ENCODE results near the gene CARNS1. TPM values are rescaled to one million over a fixed set of nuclear protein-coding genes. Genes with fewer than 3 reads are reported as not detected.

Gene CARNS1
- total and polyA plus RNA-seq, 2 of the 8 experiments (the other 6 are each of a cell fraction or from before 2014, with no cell fraction given) = 0.82 to 1.1 TPM

DNA sequence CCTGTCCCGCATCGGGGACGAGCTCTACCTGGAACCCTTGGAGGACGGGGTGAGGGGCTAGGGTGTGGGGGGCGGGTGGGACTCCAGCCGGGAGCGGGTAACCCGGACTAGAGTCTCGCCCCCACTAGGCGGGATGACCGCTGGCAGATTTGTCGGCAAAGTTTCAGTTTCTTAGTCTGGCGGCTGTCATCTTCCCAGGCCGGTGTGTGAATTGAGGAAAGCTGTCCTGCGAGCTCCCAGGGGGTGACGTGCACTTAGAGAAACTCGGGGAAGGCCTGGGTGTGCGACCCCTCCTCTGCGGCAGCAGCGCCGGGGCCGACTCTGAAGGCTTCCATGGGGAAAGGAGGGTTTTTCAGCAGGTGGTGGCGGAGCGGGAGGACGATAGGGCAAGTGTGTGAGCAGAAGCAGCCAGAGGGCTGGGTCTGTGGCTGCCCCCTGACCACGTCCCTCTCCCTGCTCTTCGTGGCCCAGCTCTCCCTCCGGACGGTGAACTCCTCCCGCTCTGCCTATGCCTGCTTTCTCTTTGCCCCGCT, 23.2 kb upstream of the CARNS1 start (continued):
- TF ChIP-seq, protein P1, sequence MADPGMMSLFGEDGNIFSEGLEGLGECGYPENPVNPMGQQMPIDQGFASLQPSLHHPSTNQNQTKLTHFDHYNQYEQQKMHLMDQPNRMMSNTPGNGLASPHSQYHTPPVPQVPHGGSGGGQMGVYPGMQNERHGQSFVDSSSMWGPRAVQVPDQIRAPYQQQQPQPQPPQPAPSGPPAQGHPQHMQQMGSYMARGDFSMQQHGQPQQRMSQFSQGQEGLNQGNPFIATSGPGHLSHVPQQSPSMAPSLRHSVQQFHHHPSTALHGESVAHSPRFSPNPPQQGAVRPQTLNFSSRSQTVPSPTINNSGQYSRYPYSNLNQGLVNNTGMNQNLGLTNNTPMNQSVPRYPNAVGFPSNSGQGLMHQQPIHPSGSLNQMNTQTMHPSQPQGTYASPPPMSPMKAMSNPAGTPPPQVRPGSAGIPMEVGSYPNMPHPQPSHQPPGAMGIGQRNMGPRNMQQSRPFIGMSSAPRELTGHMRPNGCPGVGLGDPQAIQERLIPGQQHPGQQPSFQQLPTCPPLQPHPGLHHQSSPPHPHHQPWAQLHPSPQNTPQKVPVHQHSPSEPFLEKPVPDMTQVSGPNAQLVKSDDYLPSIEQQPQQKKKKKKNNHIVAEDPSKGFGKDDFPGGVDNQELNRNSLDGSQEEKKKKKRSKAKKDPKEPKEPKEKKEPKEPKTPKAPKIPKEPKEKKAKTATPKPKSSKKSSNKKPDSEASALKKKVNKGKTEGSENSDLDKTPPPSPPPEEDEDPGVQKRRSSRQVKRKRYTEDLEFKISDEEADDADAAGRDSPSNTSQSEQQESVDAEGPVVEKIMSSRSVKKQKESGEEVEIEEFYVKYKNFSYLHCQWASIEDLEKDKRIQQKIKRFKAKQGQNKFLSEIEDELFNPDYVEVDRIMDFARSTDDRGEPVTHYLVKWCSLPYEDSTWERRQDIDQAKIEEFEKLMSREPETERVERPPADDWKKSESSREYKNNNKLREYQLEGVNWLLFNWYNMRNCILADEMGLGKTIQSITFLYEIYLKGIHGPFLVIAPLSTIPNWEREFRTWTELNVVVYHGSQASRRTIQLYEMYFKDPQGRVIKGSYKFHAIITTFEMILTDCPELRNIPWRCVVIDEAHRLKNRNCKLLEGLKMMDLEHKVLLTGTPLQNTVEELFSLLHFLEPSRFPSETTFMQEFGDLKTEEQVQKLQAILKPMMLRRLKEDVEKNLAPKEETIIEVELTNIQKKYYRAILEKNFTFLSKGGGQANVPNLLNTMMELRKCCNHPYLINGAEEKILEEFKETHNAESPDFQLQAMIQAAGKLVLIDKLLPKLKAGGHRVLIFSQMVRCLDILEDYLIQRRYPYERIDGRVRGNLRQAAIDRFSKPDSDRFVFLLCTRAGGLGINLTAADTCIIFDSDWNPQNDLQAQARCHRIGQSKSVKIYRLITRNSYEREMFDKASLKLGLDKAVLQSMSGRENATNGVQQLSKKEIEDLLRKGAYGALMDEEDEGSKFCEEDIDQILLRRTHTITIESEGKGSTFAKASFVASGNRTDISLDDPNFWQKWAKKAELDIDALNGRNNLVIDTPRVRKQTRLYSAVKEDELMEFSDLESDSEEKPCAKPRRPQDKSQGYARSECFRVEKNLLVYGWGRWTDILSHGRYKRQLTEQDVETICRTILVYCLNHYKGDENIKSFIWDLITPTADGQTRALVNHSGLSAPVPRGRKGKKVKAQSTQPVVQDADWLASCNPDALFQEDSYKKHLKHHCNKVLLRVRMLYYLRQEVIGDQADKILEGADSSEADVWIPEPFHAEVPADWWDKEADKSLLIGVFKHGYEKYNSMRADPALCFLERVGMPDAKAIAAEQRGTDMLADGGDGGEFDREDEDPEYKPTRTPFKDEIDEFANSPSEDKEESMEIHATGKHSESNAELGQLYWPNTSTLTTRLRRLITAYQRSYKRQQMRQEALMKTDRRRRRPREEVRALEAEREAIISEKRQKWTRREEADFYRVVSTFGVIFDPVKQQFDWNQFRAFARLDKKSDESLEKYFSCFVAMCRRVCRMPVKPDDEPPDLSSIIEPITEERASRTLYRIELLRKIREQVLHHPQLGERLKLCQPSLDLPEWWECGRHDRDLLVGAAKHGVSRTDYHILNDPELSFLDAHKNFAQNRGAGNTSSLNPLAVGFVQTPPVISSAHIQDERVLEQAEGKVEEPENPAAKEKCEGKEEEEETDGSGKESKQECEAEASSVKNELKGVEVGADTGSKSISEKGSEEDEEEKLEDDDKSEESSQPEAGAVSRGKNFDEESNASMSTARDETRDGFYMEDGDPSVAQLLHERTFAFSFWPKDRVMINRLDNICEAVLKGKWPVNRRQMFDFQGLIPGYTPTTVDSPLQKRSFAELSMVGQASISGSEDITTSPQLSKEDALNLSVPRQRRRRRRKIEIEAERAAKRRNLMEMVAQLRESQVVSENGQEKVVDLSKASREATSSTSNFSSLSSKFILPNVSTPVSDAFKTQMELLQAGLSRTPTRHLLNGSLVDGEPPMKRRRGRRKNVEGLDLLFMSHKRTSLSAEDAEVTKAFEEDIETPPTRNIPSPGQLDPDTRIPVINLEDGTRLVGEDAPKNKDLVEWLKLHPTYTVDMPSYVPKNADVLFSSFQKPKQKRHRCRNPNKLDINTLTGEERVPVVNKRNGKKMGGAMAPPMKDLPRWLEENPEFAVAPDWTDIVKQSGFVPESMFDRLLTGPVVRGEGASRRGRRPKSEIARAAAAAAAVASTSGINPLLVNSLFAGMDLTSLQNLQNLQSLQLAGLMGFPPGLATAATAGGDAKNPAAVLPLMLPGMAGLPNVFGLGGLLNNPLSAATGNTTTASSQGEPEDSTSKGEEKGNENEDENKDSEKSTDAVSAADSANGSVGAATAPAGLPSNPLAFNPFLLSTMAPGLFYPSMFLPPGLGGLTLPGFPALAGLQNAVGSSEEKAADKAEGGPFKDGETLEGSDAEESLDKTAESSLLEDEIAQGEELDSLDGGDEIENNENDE (IDR thresholded peaks at IDR 0.05; ENCODE audit: insufficient replicate concordance, low read length) = no peak
- TF ChIP-seq, protein P2, sequence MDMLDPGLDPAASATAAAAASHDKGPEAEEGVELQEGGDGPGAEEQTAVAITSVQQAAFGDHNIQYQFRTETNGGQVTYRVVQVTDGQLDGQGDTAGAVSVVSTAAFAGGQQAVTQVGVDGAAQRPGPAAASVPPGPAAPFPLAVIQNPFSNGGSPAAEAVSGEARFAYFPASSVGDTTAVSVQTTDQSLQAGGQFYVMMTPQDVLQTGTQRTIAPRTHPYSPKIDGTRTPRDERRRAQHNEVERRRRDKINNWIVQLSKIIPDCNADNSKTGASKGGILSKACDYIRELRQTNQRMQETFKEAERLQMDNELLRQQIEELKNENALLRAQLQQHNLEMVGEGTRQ (IDR thresholded peaks at IDR 0.05; ENCODE audit: low read length) = no peak
- no peak for TF ChIP-seq GABPA (IDR thresholded peaks at IDR 0.05; ENCODE audit: borderline replicate concordance, insufficient read depth, low read length)
- no peak for TF ChIP-seq HDAC2 (IDR thresholded peaks at IDR 0.05; ENCODE audit: borderline replicate concordance in 1 of 2, low read depth in 2 of 2, low read length in 2 of 2)
- no peak for TF ChIP-seq RFX5 (IDR thresholded peaks at IDR 0.05; ENCODE audit: borderline replicate concordance, low read depth, low read length)
- no peak for TF ChIP-seq PHF8 (conservative IDR thresholded peaks at IDR 0.05; ENCODE audit: low read depth, low read length)
- TF ChIP-seq FOSL1 (IDR thresholded peaks at IDR 0.05; ENCODE audit: insufficient read depth, low read depth, low read length) = no peak
- TF ChIP-seq TBP (IDR thresholded peaks at IDR 0.05; ENCODE audit: low read depth, low read length) = no peak
- TF ChIP-seq KDM4A (IDR thresholded peaks at IDR 0.05; ENCODE audit: low read depth, low read length, severe bottlenecking) = no peak
